HepG2 (cell line): ENCODE measurements around the gene WDR62. TPM values are rescaled to one million over a fixed set of nuclear protein-coding genes. Genes with fewer than 3 reads are reported as not detected.
A peak's percentile ranks its signal among the peaks of the same experiment; 100 is the strongest.

ENCODE experiments used
- HHEX ChIP-seq: IDR thresholded peaks from 2 replicates; pipeline ENCODE4 v1.6.1; 2016; ENCODE audit warnings: control low read depth
- REPIN1 ChIP-seq: sonication (generic); formaldehyde crosslinking; IDR thresholded peaks from 2 replicates; pipeline ENCODE4 v1.8.0; 2022; ENCODE audit warnings: missing genetic modification reagents, low read depth, mild to moderate bottlenecking, borderline replicate concordance
- RFX3 ChIP-seq: IDR thresholded peaks from 2 replicates; pipeline ENCODE4 v1.6.1; 2016; ENCODE audit warnings: missing biosample characterization, missing genetic modification reagents
- ZKSCAN1 ChIP-seq: fragments of 150-350 bp; IDR thresholded peaks from 2 replicates; pipeline ENCODE4 v1.6.1; 2014; ENCODE audit warnings: low read length
- ZKSCAN5 ChIP-seq: sonication (generic); formaldehyde crosslinking; IDR thresholded peaks from 2 replicates; pipeline ENCODE4 v1.5.1; 2020; ENCODE audit warnings: mild to moderate bottlenecking, missing genetic modification reagents
- ZMYM4 ChIP-seq: sonication (generic); formaldehyde crosslinking; IDR thresholded peaks from 2 replicates; pipeline ENCODE4 v1.8.1; 2023; ENCODE audit warnings: mild to moderate bottlenecking, missing genetic modification reagents
- ZNF333 ChIP-seq: sonication (generic); formaldehyde crosslinking; IDR thresholded peaks from 2 replicates; pipeline ENCODE4 v1.4.0; 2020; ENCODE audit warnings: mild to moderate bottlenecking, missing genetic modification reagents, borderline replicate concordance
- ZNF441 ChIP-seq: sonication (generic); formaldehyde crosslinking; IDR thresholded peaks from 2 replicates; pipeline ENCODE4 v1.7.0; 2021; ENCODE audit warnings: missing genetic modification reagents, borderline replicate concordance
- ZNF468 ChIP-seq: sonication (generic); formaldehyde crosslinking; IDR thresholded peaks from 2 replicates; pipeline ENCODE4 v1.8.0; 2022; ENCODE audit warnings: mild to moderate bottlenecking, moderate library complexity, missing genetic modification reagents
- ZNF773 ChIP-seq: sonication (generic); formaldehyde crosslinking; IDR thresholded peaks from 2 replicates; pipeline ENCODE4 v1.4.0; 2020; ENCODE audit warnings: missing genetic modification reagents, borderline replicate concordance
- polyA plus RNA-seq, 8 experiments: library from polyadenylated mRNA; depleted of rRNA in 3 of 8; stranded (reverse) in 7 of 8; unstranded in 1 of 8; fragments of >200 nt; fragmentation: Illumina TruSeq in 4 of 8; extraction: Trizol in 4 of 8; gene quantifications; 2 replicates each; pipeline versions ENCODE4 v1.2.1 to v1.2.3, GENCODE V29; 2011 to 2016; ENCODE audit warnings: low read depth in 4 of 8, missing spikeins in 1 of 8, mixed read lengths in 1 of 8; ENCODE audit not compliant: insufficient read depth in 1 of 8
- total RNA-seq, 5 experiments: library from RNA; depleted of rRNA; stranded (reverse); fragments of >200 nt; fragmentation: Illumina TruSeq; extraction: Trizol; gene quantifications; 2 replicates each; pipeline ENCODE4 v1.2.3, GENCODE V29; 2016; ENCODE audit warnings: low read depth in 1 of 5
- TF ChIP-seq, protein P1 (sequence below): sonication (generic); formaldehyde crosslinking; IDR thresholded peaks from 2 replicates; pipeline ENCODE4 v1.4.0; 2020; ENCODE audit warnings: low read depth, missing genetic modification reagents
- TF ChIP-seq, protein P2 (sequence below): sonication (generic); formaldehyde crosslinking; IDR thresholded peaks from 2 replicates; pipeline ENCODE4 v1.4.0; 2020; ENCODE audit warnings: missing genetic modification reagents
- TF ChIP-seq, protein P3 (sequence below): sonication (generic); formaldehyde crosslinking; IDR thresholded peaks from 2 replicates; pipeline ENCODE4 v1.5.1; 2020; ENCODE audit warnings: missing genetic modification reagents, mild to moderate bottlenecking, borderline replicate concordance
- TF ChIP-seq, protein P4 (sequence below): sonication (generic); formaldehyde crosslinking; IDR thresholded peaks from 2 replicates; pipeline ENCODE4 v1.4.0; 2020; ENCODE audit warnings: missing genetic modification reagents

The WDR62 gene
- total and polyA plus RNA-seq, 2 of the 13 experiments (the other 11 are each of a cell fraction or from before 2014, with no cell fraction given), result 5.8 to 12.5 TPM

DNA sequence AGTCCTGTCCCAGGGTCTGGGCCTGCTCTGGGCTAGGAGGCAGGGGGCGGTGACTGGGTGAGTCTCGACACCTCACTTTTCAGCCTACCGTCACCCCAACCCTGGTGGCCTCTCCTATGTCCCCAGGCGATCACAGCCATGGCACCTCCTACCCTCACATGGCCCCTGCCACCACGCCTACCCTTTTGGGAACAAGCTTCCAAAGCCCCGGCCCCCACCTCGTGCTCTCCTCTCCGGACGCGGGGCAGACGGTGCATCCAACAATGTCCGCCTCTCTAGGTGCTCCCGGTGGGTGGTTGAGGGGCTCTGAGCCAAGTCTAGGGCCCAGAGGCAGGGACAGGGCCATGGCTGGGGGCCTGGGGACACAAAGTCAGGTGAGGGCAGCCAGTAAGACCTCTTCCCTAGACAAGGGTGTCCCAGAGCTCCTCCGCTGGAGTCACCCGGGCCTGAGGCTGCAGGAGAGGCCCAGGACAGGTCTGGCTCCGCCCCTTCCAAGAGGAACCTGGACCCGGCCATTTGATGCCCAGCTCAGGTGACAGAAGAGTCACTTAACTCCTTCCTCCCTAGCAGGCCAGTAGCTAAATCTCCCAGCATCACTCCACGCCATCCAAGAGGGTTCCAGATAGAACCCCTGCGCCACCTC is 46.2 kb upstream of the WDR62 start, which contains the start of gene SYNE4 (continued):
- TF ChIP-seq, protein P1, sequence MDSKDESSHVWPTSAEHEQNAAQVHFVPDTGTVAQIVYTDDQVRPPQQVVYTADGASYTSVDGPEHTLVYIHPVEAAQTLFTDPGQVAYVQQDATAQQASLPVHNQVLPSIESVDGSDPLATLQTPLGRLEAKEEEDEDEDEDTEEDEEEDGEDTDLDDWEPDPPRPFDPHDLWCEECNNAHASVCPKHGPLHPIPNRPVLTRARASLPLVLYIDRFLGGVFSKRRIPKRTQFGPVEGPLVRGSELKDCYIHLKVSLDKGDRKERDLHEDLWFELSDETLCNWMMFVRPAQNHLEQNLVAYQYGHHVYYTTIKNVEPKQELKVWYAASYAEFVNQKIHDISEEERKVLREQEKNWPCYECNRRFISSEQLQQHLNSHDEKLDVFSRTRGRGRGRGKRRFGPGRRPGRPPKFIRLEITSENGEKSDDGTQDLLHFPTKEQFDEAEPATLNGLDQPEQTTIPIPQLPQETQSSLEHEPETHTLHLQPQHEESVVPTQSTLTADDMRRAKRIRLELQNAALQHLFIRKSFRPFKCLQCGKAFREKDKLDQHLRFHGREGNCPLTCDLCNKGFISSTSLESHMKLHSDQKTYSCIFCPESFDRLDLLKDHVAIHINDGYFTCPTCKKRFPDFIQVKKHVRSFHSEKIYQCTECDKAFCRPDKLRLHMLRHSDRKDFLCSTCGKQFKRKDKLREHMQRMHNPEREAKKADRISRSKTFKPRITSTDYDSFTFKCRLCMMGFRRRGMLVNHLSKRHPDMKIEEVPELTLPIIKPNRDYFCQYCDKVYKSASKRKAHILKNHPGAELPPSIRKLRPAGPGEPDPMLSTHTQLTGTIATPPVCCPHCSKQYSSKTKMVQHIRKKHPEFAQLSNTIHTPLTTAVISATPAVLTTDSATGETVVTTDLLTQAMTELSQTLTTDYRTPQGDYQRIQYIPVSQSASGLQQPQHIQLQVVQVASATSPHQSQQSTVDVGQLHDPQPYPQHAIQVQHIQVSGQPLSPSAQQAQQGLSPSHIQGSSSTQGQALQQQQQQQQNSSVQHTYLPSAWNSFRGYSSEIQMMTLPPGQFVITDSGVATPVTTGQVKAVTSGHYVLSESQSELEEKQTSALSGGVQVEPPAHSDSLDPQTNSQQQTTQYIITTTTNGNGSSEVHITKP, result 0 out of 2 replicates have a peak, but pooled peaks have one; percentile 72
- TF ChIP-seq ZNF773 (no peak), REPIN1 (CRISPR knock-in tag) (no peak; the same call in 1 of the 2 replicates), ZNF333 (peak; percentile 55; the same call in 1 of the 2 replicates), RFX3 (CRISPR knock-in tag) (no peak), HHEX (no peak), ZKSCAN5 (CRISPR knock-in tag) (no peak), ZKSCAN1 (no peak), ZMYM4 (peak; percentile 44; the same call in 1 of the 2 replicates), ZNF441 (CRISPR knock-in tag) (peak; percentile 33; the same call in 1 of the 2 replicates), ZNF468 (CRISPR knock-in tag) (no peak)
- TF ChIP-seq, protein P2, sequence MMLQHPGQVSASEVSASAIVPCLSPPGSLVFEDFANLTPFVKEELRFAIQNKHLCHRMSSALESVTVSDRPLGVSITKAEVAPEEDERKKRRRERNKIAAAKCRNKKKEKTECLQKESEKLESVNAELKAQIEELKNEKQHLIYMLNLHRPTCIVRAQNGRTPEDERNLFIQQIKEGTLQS, result no peak
- TF ChIP-seq, protein P3, sequence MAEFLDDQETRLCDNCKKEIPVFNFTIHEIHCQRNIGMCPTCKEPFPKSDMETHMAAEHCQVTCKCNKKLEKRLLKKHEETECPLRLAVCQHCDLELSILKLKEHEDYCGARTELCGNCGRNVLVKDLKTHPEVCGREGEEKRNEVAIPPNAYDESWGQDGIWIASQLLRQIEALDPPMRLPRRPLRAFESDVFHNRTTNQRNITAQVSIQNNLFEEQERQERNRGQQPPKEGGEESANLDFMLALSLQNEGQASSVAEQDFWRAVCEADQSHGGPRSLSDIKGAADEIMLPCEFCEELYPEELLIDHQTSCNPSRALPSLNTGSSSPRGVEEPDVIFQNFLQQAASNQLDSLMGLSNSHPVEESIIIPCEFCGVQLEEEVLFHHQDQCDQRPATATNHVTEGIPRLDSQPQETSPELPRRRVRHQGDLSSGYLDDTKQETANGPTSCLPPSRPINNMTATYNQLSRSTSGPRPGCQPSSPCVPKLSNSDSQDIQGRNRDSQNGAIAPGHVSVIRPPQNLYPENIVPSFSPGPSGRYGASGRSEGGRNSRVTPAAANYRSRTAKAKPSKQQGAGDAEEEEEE, result 0 out of 2 replicates have a peak, but pooled peaks have one; percentile 47
- TF ChIP-seq, protein P4, sequence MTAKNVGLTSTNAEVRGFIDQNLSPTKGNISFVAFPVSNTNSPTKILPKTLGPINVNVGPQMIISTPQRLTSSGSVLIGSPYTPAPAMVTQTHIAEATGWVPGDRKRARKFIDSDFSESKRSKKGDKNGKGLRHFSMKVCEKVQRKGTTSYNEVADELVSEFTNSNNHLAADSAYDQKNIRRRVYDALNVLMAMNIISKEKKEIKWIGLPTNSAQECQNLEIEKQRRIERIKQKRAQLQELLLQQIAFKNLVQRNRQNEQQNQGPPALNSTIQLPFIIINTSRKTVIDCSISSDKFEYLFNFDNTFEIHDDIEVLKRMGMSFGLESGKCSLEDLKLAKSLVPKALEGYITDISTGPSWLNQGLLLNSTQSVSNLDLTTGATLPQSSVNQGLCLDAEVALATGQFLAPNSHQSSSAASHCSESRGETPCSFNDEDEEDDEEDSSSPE (CRISPR knock-in tag), result no peak
